ENCODE measurements around the gene SERPINF2.

DNA sequence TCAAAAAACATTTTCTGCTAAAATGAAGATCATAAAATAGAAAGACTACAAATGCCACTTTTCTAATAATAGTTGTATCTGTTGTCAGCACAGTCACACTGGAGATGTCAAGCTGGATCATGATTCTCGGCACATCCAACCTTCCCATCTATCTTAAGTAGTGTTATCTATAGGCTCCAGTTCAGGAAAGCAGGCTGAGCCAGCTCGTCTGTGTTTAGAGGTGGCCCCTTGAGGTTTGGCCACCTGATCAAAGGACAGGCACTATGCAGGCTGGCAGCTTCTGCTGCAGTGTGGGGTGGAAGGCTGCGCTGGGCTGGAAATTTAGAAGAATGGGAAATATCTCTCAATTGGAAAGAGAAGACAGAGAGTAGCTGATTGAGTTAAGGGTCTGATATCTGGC lies 54.7 kb downstream of the SERPINF2 start:
- no peak for TF ChIP-seq RAD21 (IDR thresholded peaks at IDR 0.05; ENCODE audit: low read depth)
- TF ChIP-seq CEBPB (IDR thresholded peaks at IDR 0.05): no peak
- TF ChIP-seq EP300 (IDR thresholded peaks at IDR 0.05; ENCODE audit: borderline replicate concordance): no peak
- TF ChIP-seq CREB1 (IDR thresholded peaks at IDR 0.05; ENCODE audit: low read depth): no peak
- TF ChIP-seq TAF1 (IDR thresholded peaks at IDR 0.05; ENCODE audit: low read depth): no peak
- TF ChIP-seq, protein P1, sequence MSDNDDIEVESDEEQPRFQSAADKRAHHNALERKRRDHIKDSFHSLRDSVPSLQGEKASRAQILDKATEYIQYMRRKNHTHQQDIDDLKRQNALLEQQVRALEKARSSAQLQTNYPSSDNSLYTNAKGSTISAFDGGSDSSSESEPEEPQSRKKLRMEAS (IDR thresholded peaks at IDR 0.05): no peak
- TF ChIP-seq, protein P2, sequence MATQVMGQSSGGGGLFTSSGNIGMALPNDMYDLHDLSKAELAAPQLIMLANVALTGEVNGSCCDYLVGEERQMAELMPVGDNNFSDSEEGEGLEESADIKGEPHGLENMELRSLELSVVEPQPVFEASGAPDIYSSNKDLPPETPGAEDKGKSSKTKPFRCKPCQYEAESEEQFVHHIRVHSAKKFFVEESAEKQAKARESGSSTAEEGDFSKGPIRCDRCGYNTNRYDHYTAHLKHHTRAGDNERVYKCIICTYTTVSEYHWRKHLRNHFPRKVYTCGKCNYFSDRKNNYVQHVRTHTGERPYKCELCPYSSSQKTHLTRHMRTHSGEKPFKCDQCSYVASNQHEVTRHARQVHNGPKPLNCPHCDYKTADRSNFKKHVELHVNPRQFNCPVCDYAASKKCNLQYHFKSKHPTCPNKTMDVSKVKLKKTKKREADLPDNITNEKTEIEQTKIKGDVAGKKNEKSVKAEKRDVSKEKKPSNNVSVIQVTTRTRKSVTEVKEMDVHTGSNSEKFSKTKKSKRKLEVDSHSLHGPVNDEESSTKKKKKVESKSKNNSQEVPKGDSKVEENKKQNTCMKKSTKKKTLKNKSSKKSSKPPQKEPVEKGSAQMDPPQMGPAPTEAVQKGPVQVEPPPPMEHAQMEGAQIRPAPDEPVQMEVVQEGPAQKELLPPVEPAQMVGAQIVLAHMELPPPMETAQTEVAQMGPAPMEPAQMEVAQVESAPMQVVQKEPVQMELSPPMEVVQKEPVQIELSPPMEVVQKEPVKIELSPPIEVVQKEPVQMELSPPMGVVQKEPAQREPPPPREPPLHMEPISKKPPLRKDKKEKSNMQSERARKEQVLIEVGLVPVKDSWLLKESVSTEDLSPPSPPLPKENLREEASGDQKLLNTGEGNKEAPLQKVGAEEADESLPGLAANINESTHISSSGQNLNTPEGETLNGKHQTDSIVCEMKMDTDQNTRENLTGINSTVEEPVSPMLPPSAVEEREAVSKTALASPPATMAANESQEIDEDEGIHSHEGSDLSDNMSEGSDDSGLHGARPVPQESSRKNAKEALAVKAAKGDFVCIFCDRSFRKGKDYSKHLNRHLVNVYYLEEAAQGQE (IDR thresholded peaks at IDR 0.05; ENCODE audit: low read depth): no peak

Data from Ishikawa (cell line).